ENCODE measurements around the gene TCEA3. TPM values are rescaled to one million over a fixed set of nuclear protein-coding genes. Genes with fewer than 3 reads are reported as not detected.
A peak's percentile ranks its signal among the peaks of the same experiment; 100 is the strongest.

Gene TCEA3
- total and polyA plus RNA-seq, 2 experiments from 2014 or later, result not detected

GRCh38 chr1:23367791-23368561 is 56.6 kb downstream of the TCEA3 start:
- peak; percentile 41; the same call in 1 of the 2 replicates for TF ChIP-seq ETS1 (IDR thresholded peaks at IDR 0.05)
- TF ChIP-seq CREB1 (CRISPR knock-in tag; IDR thresholded peaks at IDR 0.05; ENCODE audit: low read depth), result no peak
- TF ChIP-seq NANOG (IDR thresholded peaks at IDR 0.05; ENCODE audit: borderline replicate concordance), result no peak
- TF ChIP-seq ZNF331 (CRISPR knock-in tag; IDR thresholded peaks at IDR 0.05; ENCODE audit: low read depth), result no peak
- no peak for TF ChIP-seq EZH2phosphoT487 (IDR thresholded peaks at IDR 0.05; ENCODE audit: unreplicated experiment)
- TF ChIP-seq CTCF (conservative IDR thresholded peaks at IDR 0.05; ENCODE audit: low read depth in 2 of 2), result no peak
- TF ChIP-seq JUNB (IDR thresholded peaks at IDR 0.05; ENCODE audit: unreplicated experiment), result no peak
- TF ChIP-seq, protein P1, sequence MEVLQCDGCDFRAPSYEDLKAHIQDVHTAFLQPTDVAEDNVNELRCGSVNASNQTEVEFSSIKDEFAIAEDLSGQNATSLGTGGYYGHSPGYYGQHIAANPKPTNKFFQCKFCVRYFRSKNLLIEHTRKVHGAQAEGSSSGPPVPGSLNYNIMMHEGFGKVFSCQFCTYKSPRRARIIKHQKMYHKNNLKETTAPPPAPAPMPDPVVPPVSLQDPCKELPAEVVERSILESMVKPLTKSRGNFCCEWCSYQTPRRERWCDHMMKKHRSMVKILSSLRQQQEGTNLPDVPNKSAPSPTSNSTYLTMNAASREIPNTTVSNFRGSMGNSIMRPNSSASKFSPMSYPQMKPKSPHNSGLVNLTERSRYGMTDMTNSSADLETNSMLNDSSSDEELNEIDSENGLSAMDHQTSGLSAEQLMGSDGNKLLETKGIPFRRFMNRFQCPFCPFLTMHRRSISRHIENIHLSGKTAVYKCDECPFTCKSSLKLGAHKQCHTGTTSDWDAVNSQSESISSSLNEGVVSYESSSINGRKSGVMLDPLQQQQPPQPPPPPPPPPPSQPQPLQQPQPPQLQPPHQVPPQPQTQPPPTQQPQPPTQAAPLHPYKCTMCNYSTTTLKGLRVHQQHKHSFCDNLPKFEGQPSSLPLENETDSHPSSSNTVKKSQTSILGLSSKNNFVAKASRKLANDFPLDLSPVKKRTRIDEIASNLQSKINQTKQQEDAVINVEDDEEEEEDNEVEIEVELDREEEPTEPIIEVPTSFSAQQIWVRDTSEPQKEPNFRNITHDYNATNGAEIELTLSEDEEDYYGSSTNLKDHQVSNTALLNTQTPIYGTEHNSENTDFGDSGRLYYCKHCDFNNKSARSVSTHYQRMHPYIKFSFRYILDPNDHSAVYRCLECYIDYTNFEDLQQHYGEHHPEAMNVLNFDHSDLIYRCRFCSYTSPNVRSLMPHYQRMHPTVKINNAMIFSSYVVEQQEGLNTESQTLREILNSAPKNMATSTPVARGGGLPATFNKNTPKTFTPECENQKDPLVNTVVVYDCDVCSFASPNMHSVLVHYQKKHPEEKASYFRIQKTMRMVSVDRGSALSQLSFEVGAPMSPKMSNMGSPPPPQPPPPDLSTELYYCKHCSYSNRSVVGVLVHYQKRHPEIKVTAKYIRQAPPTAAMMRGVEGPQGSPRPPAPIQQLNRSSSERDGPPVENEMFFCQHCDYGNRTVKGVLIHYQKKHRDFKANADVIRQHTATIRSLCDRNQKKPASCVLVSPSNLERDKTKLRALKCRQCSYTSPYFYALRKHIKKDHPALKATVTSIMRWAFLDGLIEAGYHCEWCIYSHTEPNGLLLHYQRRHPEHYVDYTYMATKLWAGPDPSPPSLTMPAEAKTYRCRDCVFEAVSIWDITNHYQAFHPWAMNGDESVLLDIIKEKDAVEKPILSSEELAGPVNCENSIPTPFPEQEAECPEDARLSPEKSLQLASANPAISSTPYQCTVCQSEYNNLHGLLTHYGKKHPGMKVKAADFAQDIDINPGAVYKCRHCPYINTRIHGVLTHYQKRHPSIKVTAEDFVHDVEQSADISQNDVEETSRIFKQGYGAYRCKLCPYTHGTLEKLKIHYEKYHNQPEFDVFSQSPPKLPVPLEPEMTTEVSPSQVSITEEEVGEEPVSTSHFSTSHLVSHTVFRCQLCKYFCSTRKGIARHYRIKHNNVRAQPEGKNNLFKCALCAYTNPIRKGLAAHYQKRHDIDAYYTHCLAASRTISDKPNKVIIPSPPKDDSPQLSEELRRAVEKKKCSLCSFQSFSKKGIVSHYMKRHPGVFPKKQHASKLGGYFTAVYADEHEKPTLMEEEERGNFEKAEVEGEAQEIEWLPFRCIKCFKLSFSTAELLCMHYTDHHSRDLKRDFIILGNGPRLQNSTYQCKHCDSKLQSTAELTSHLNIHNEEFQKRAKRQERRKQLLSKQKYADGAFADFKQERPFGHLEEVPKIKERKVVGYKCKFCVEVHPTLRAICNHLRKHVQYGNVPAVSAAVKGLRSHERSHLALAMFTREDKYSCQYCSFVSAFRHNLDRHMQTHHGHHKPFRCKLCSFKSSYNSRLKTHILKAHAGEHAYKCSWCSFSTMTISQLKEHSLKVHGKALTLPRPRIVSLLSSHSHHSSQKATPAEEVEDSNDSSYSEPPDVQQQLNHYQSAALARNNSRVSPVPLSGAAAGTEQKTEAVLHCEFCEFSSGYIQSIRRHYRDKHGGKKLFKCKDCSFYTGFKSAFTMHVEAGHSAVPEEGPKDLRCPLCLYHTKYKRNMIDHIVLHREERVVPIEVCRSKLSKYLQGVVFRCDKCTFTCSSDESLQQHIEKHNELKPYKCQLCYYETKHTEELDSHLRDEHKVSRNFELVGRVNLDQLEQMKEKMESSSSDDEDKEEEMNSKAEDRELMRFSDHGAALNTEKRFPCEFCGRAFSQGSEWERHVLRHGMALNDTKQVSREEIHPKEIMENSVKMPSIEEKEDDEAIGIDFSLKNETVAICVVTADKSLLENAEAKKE (CRISPR knock-in tag; IDR thresholded peaks at IDR 0.05), result no peak
- TF ChIP-seq STAT1 (IDR thresholded peaks at IDR 0.05; ENCODE audit: unreplicated experiment), result no peak
- peak; percentile 37 for TF ChIP-seq POLR2AphosphoS5 (IDR thresholded peaks at IDR 0.05; ENCODE audit: low read depth)
- TF ChIP-seq ZNF114 (CRISPR knock-in tag; IDR thresholded peaks at IDR 0.05), result no peak
- TF ChIP-seq EZH2 (IDR thresholded peaks at IDR 0.05; ENCODE audit: low read depth, unreplicated experiment), result no peak
- TF ChIP-seq, protein P2, sequence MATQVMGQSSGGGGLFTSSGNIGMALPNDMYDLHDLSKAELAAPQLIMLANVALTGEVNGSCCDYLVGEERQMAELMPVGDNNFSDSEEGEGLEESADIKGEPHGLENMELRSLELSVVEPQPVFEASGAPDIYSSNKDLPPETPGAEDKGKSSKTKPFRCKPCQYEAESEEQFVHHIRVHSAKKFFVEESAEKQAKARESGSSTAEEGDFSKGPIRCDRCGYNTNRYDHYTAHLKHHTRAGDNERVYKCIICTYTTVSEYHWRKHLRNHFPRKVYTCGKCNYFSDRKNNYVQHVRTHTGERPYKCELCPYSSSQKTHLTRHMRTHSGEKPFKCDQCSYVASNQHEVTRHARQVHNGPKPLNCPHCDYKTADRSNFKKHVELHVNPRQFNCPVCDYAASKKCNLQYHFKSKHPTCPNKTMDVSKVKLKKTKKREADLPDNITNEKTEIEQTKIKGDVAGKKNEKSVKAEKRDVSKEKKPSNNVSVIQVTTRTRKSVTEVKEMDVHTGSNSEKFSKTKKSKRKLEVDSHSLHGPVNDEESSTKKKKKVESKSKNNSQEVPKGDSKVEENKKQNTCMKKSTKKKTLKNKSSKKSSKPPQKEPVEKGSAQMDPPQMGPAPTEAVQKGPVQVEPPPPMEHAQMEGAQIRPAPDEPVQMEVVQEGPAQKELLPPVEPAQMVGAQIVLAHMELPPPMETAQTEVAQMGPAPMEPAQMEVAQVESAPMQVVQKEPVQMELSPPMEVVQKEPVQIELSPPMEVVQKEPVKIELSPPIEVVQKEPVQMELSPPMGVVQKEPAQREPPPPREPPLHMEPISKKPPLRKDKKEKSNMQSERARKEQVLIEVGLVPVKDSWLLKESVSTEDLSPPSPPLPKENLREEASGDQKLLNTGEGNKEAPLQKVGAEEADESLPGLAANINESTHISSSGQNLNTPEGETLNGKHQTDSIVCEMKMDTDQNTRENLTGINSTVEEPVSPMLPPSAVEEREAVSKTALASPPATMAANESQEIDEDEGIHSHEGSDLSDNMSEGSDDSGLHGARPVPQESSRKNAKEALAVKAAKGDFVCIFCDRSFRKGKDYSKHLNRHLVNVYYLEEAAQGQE (IDR thresholded peaks at IDR 0.05; ENCODE audit: unreplicated experiment), result no peak
- H3K27ac ChIP-seq (ENCODE audit: low read depth), result no peak overlapping the region
- peak overlapping the region; percentile 99 for H2AFZ ChIP-seq
- peak overlapping the region; percentile 89 for H3K4me3 Mint-ChIP-seq
- peaks cover 28% of the 10 kb centered on the region for H3K9me3 Mint-ChIP-seq
- peaks cover 29% of the 10 kb centered on the region for H3K4me1 Mint-ChIP-seq
- DNase-seq (ENCODE audit: low spot score), result peak; percentile 99
- H3K36me3 ChIP-seq (ENCODE audit: insufficient read depth), result 0 out of 2 replicates have a peak, but pooled peaks cover 6% of the 10 kb centered on the region
- peaks cover 34% of the 10 kb centered on the region for H4K20me1 ChIP-seq (replicated peaks; ENCODE audit: insufficient read depth)
- peaks cover 95% of the 10 kb centered on the region for H3K27me3 Mint-ChIP-seq (ENCODE audit: insufficient read depth, low read depth, poor library complexity)
- H3K4me3 ChIP-seq, result peak overlapping the region; percentile 93
- peak overlapping the region; percentile 98 for H3K4me2 ChIP-seq
- H3K27me3 ChIP-seq (ENCODE audit: insufficient read depth), result peaks cover 90% of the 10 kb centered on the region
- no peaks in the 10 kb centered on the region for H3K9me2 ChIP-seq (ENCODE audit: insufficient read depth)
- peaks cover 18% of the 10 kb centered on the region for H3K4me1 ChIP-seq (ENCODE audit: insufficient read depth)
- H3F3A ChIP-seq (replicated peaks; ENCODE audit: low read depth), result peaks cover 20% of the 10 kb centered on the region; the same call in 1 of the 2 replicates
- peak; percentile 88 for ATAC-seq
- peak overlapping the region; percentile 95 for H3K27ac Mint-ChIP-seq
- no peaks in the 10 kb centered on the region for H3K79me2 ChIP-seq (replicated peaks; ENCODE audit: insufficient read depth)
- peaks cover 17% of the 10 kb centered on the region for H3K36me3 Mint-ChIP-seq (ENCODE audit: low read depth)
